Midbrain (tissue), 1 donor: ENCODE measurements around the gene PAK6.

Experiments used
- DNase-seq: peaks from one replicate; lab custom pipeline; 2025; lab: John Stamatoyannopoulos, UW

Gene PAK6

DNA sequence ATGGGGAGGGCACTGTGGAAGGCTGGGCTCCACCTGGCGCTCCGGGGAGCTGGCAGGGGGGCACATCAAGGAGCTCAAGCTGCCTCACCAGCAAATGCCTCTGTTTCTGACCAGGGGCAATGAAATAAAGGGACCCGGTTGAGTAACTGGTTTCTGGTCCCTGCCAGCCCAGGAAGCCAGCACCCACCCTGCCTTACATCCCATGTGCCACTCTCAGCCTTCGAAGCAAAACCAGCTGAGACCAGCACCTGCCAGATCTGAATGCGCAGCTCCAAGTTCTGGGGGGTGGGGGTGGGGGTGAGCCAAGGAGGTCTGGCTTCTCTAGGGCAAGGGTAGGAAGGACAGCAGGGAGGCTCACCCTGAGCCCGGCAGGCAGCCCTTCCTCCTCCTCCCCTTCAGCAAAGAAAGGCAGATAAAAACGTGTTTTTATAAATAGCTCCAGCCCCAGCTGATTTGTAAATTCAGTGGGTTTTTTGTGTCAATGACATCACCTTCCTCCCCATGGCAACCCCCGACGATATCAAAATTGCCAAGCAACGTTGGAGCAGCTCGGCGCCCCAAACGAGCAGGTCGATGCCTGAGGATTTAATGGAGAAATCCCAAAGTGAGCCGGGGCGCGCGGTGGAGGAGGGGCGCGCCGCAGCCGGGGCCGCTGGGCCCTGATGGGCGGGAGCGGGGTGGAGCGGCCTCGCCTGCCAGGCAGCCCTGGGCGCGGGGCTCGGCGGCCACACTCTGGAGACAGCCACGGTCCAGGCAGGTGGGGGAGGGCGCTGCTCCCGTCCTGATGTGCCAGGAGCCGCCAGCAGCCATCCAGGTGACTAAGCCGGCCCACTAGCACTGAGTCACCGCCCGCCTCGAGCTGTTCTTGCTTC is at the start of gene PAK6:
PAK6 (plus strand) TSS at position 532 of the 872 bp plus-strand sequence. CDS start 25,723 bp downstream, outside the sequence.
- DNase-seq, result peak; percentile 14

DNA sequence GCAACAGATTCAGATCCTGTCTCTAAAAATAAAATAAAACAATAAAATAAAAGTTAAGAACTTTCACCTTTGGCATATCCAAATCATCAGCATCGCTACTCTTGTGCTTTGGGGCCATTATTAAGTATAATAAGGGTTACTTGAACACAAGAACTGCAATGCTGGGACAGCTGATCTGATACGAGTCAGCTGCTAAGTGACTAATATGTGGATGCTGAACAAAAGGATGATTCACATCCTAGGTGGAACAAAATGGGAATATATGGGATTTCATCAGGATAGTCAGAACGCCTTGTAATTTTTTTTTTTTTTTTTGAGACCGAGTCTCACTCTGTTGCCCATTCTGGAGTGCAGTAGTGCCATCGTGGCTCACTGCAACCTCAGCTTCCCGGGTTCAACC is 48.3 kb upstream of the PAK6 start:
- no peak for DNase-seq

DNA sequence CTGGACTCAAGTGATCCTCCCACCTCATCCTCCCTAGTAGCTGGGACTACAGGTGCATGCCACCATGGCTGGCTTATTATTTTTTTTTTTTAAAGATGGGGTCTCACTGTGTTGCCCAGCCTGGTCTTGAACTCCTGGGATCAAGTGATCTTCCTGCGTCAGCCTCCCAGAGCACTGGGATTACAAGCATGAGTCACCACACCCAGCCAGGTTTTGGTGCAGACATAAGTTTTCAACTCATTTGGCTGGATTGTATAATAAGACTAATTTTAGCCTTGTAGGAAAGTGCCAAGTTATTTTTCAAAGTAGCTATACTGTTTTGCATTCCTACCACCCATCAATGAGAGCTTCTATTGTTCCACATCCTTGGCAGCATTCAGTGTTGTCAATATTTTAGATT is 45.9 kb upstream of the PAK6 start:
- DNase-seq, result no peak

DNA sequence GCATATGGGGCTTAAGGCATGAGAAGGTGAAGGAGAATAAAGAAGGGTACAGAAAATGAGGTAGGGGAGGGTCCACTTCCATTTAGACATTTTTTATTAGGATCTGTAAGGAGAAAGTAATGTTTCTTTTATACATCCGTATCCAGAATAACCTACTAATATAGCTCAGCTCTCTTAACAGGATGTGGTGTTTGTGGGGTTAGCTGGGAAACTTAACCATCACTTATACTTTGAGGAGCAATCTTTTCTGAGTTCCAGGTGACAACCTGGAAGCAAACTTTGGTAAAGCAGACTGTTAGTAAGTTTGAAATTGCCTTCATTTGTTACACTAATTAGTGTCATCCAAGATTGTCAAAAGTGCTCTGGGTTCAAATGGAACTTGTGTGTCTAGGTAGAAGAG is 41.4 kb upstream of the PAK6 start:
- no peak for DNase-seq

DNA sequence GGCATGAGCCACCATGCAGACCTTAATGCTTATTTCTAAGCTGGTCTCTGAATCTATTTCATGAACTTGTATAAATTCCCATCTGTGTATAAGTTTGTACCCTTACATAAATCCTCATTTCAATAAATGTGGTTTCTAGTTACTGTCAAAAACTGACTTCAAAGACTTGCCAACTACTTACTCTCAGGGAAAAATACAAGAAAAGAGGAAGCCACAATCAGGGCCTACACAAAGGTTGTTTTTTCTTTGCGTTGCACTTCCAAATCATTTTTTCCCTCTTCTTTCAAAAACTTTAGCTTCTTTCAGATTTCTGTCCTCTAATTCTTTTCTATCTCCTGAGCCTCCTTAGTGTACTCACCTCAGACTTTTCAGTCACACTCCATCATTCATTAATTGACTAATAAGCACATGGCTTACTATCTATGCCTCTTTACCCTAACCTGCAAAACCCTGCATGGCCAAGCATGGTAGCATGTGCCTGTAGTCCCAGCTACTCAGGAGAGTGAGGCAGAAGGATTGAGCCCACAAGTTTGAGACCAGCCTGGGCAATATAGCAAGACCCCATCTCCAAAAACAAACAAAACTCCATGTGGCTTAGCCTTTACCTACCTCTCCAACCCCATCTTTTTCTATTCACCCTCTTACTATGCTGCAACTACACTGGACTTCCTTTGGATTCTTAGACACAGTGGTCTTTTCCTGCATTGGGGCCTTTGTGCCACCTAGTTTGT is 40.3 kb upstream of the PAK6 start:
- DNase-seq, result no peak

DNA sequence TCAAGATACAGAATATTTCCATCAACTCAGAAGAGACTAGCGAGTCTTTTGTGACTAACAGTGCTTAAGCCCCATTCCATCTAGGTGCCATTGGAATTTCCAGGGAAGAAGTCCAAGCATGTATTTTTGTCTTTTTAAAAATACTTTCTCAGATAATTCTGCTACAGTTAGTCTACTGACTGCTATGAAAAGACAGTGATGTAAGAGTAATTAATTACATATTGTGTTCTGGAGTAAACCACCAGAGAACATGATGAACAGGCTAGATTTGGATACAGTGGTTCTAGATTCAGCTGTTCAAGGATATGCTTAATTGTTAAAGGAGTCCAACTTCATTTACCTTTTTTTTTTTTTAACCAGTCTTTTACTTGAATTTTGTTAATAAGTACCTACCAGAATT is 34.8 kb upstream of the PAK6 start:
- no peak for DNase-seq

DNA sequence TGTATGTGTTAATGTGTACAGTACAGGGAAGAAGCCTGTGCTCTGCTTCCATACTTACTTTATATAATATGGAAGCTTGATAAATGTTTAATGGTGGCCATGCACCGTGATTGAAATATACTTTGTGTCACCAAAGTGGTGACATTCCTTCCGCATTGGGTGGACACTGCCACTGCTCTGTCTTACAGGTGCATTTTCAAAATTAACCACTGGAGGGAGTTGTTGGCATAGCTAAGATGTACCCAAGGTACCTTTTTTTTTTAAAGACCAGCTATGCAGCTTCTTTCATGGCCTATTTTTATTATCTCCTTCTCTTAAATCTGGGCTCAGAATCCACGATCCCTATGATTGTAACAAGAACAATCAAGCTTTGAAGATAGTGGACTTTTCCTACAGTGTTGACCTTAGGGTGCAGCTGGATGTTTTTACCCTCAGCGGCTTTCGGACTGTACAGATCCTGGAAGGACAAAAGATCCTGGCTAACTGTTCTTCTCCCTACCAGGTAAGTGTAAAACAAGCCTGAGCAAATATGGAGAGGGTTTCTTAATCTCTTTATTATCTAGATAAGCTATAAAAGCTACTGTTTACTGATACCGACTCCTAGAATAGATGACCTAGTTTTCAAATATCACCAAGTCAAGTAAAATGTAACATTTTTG is 21.6 kb upstream of the PAK6 start:
- DNase-seq, result peak; percentile 70

DNA sequence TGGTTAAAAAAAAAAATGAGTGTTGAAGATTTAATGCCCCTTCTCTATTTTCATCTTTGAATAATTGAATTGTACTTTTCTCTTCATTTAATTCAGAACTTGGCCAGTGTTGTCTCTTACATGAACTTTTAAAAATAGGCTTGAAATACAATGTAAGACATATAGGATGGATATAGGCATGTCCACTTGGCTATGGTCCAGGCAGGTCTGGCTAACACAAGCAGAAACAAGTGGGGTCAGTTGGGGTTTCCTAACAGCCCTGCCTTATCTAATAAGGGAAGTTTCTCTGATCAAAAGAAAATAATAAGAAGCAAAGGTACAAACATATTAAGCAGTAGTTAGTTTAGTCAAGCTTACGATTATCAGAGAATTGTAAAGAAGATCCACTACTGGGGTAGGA is 19.1 kb upstream of the PAK6 start:
- DNase-seq, result no peak

DNA sequence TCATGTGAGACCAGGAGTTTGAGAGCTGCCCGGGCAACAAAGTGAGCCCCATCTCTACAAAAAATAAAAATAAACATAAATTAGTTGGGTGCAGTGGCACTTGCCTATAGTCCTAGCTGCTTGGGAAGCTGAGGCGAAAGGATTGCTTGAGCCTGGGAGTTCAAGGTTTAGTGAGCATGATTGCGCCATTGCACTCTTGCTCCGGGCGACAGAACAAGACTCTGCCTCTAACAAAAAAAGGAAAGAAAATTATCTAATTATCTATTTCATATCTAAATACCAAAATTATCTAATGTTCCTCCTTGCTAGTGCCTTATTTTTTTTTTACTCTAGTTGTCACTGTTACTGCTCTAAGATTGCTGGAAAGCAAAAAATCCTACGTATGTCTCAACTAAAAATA is 16.7 kb upstream of the PAK6 start:
- no peak for DNase-seq

DNA sequence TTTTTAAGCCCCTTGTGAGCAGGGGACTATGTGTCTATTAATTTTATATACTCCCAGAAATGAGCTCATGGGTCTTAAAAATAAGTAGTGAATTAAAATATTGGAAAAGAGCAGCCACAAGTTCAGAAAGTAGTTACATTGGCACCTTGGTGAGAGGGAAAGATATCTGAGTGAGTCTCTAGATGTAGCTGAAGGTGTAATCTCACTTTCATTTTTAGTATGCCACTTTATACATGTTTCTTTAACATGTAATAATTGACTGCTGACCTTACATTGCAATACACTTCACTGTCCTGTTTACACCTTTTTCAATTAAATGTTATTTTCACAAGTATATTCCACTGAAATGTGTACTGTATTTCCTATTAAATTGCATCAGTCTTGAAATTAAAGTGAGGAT is 12.1 kb upstream of the PAK6 start:
- DNase-seq, result no peak

DNA sequence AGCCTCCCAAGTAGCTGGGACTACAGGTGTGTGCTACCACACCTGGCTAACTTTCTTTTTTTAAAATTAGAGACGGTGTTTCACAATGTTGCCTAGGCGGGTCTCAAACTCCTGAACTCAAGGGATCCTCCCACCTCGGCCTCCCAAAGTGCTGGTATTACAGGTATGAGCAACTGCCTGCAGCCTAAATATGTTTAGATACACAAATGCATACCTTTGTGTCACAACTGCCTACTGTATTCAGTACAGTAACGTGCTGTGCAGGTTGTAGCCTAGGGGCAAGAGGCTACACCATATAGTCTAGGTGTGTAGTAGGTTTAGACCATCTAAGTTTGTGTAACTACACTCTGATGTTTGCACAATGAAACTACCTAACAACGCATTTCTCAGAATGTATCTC is 9.5 kb upstream of the PAK6 start:
- no peak for DNase-seq

DNA sequence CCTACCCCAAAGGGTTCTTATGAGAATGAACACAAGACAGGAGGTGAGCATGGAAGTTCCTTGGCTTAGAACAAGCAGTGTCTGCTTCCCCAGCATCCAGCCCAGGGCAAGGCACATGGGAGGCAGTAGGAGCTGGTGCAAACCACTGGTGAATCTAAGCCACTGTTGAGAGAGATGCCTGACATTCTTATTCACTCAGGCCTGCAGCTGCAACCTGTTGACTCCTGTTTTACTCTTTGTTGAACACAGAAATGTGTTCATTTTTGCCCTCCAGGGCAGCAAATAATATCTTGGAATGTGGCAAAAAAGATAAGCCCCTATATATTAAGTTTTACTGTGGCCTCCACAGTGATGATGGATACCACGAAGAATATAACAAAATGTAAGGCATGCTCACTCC is 8.9 kb upstream of the PAK6 start:
- DNase-seq, result no peak

DNA sequence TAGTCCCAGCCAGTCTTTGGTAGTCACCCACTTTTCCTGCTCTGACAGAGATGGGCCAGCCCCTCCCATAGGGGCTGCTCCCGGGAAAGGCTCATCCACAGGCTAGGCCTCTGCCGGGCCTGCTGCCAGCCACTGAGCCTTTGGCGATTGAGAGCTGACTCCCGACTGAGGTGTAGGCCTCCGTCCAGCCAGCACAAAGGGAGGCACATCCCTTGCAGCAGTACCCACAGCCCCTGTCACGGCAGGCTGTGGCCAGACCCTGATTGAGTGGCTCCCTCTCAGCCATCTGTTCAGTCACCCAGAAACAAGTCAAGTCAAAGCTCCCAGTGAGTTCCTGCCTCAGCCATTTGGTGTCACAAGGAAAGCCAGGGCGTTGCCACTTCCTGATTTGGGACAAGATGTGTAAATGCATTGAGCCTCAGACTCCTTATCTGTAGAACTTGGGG is 6.2 kb upstream of the PAK6 start:
- DNase-seq, result no peak

DNA sequence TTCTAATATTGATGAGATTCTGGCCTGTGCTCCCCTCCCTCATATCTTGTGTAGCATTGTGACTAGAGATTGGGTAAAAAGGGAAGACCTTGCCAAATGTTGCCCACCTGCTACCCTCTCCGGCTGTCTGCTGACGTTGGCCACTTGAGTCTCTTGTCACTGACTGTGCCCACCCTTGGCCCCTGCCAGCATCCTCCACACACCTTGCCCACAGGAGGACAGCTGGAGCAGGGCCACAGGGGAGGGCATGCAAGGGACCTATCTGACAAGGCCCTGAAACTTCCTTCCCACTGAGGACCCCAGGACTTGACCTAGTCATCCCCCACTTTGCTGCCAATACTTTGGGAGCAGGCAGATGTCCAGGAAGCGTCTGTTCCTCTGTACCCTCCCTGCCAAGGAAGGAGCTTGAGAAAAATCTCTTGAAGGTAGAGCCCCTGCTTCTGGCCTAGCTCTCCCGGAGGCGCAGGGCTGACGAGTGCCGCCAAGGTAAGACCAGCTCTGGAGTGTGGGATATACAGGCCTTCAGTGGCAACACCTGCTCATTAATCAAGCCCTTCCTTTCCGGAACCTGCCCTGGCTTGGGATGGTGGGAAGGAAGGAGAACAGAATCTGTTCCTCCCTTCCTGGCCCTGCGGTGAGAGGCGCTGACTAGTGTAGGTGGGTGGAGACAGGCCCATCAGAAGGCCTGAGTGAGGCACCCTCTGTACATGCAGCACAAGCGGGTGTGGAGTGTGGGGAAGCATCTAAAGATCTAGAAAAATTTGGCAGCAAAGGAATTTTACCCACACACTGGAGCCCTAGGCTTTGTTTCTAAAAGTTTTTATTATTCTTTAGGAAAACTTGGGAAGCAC is 4.9 kb upstream of the PAK6 start:
- DNase-seq, result no peak

DNA sequence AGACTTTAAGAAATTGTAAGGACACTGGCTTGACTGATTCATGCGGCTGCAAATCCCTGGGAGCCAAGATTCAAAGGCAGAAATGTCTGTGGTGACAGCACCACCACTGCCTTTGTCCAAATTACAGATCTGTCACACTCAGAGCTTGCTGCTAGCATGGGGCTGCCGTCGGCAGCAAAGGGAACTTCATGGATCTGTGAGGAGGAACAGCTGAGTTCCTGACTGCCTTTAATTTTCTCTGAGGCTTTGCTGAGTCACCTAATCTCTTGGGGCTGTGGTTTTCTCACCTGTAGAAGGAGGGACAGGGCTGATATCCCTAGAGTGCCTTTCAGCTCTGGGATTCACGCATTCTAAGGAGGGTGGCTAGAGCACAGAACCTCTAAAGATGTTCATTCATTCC is 4.1 kb upstream of the PAK6 start:
- DNase-seq, result peak; percentile 7

DNA sequence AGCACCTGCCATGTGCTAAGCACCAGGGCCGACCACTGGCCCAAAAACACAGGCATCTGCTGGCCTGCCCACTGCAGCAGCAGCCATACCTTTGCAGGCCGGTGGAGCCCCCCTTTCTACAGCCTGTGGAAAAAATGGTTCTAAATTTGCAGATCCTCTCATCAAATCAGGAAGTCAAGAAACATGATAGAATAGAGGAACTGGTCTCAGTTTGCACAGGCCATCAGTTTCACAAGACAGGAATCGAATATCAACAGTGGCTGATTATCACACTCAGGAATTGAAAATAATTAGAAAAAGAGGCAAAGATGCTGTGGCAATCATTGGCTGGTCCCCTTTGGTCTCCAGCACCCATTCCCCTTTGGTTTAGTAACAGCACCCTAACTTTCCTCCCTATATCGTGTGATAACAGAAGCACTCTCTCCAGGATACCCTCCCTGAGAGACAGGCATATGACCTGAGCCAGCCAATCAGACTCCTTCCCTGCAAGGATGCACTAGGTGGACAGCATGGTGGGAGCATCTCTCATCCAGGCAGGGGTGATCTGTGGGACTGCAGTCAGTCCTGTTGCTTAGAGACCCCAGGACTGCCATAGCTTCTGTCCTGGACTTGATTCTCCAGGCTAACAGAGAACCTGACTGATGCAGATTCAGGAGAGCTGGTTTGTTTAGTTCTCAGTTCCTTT is 3.5 kb upstream of the PAK6 start:
- peak; percentile 13 for DNase-seq

DNA sequence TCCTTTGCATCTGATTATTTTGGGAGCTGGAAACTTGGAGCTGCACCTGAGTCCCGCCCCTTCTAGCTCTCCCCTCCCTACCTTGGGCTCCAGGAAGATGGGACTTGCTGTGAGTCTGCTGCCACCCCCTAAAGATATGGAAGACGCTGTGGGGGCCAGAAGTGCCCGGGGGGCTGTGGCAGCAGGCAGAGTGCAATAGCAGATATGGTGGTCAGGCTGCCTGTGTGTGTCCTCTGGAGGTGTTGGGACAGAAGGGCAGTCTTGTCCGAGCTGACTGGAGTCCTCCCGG is 485 bp downstream of the PAK6 start:
- no peak for DNase-seq

DNA sequence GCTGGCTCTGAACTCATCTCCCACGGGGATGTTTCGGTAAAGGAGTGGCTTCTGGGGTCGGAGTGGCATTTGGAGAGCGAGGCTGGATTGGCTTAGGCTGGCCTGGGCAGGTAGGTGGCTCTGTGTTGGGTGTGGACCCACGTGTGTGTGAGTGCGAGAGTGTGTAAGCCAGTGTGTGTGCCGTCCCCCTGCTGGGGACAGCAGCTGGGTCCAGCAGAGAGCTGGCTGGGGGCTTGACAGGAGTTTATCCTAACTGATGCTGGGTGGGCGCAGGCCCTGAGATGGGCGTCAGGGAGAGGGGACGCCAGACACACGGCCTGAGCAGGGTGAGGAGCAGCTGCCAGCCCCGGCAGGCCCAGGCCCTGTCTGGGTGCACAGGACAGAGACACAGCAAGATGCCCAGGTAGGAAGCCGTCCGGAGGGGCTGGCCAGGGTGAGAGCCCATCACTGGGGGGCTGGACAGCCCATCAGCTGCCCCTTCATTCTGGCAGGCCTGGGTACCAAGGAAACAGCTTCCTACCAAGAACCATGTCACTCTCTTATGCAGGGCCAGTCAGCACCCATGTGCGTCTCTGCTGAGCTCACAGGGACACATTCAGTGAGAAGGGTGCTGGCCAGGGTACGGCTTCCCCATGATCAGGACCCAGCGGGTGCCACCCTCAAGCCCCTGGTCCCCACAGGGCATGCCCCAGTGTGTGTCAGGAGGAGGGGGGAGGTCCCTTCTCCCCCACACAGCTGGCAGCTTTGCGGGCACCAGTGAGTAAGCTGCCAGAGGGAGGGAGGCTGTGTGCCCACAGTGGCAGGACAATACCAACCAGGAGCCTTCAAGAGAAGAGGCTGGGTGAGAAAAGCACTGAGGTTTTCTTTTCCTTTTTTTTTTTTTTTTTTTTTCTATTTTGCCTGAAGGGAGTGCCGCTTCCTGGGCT is 1.1 kb downstream of the PAK6 start:
- DNase-seq, result no peak

DNA sequence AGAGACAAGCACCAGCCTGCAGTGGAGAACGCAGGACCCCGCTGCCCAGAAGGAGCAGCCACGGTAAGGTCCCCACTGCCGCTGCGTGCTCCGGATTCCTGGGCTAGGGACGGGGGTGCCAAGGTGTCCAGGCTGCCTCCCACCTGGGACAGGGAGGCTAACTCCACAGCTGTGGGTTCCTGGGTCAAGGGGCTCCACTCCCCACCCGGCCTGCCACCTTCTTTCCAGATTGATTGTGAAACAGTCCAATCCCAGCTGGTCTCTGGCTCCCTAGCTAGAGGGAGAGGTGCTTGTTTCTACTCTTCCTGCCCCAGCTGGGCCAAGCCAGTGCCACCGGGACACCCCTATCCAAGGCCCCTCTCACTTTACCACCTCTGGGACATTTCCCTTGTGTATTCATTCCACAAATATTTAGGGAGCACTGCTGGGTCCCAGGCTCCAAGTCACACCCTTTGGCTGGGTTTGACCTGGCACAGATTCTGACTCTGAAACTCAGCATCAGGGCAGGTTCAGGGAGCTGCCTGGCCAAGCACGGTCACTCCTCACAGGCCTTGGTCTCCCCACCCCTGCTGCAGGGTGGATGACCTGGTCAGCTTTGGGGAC is 1.9 kb downstream of the PAK6 start:
- DNase-seq, result no peak
